ENCODE results near the gene MANBA. TPM values are rescaled to one million over a fixed set of nuclear protein-coding genes. Genes with fewer than 3 reads are reported as not detected.

The MANBA gene
- total RNA-seq, 1 experiment from 2014 or later = 11.2 TPM

DNA sequence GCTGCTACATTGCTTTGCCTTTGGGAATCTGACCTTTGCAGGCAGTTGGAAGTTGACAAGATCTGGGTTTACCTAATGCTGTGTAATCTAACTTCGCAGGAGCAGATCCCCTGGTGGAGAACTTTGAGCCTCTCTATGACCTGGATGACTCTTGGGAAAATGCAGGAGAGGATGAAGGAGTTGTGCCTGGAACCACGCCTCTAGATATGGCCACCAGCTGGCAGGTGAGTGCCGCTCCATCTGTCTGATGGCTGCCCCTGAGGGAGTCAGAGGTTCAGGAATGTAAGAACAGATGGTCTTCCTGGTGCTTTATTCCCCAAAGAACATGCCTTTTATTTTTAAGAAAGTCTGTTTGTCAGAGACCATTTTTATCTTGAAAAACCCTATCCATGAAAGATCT lies 150.3 kb downstream of the MANBA start:
- peaks cover 16% of the 10 kb centered on the region for H3K4me1 Mint-ChIP-seq (ENCODE audit: insufficient read depth, unreplicated experiment)
- H3K9me3 Mint-ChIP-seq (ENCODE audit: unreplicated experiment) = no peaks in the 10 kb centered on the region
- no TSS peak for BruUV-seq (replicated peaks)
- ChIA-PET POLR2A (interaction anchor here (0.7 to 1.1 kb wide), 2 partner anchors 10 to 169 kb away, joined by 3 to 5 read pairs; no protein-coding TSS in a partner anchor), CTCF (interaction anchor here (0.7 to 4.0 kb wide), 6 partner anchors 10 to 481 kb away, joined by 3 to 18 read pairs (median 4); no protein-coding TSS in a partner anchor)
- H3K27me3 Mint-ChIP-seq (ENCODE audit: insufficient read depth, unreplicated experiment) = no peaks in the 10 kb centered on the region
- TF ChIP-seq, protein P1, sequence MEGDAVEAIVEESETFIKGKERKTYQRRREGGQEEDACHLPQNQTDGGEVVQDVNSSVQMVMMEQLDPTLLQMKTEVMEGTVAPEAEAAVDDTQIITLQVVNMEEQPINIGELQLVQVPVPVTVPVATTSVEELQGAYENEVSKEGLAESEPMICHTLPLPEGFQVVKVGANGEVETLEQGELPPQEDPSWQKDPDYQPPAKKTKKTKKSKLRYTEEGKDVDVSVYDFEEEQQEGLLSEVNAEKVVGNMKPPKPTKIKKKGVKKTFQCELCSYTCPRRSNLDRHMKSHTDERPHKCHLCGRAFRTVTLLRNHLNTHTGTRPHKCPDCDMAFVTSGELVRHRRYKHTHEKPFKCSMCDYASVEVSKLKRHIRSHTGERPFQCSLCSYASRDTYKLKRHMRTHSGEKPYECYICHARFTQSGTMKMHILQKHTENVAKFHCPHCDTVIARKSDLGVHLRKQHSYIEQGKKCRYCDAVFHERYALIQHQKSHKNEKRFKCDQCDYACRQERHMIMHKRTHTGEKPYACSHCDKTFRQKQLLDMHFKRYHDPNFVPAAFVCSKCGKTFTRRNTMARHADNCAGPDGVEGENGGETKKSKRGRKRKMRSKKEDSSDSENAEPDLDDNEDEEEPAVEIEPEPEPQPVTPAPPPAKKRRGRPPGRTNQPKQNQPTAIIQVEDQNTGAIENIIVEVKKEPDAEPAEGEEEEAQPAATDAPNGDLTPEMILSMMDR (IDR thresholded peaks at IDR 0.05; ENCODE audit: unreplicated experiment) = no peak
- peaks cover 87% of the 10 kb centered on the region for H3K36me3 Mint-ChIP-seq (ENCODE audit: insufficient read depth, unreplicated experiment)
- intact Hi-C loops (cut with micrococcal nuclease) = loop anchor here (5.0 kb wide), 1 partner anchor 158 kb away; no protein-coding TSS in a partner anchor
- no peak overlapping the region for H3K27ac Mint-ChIP-seq (ENCODE audit: low read depth, unreplicated experiment)
- H3K4me3 Mint-ChIP-seq (ENCODE audit: unreplicated experiment) = no peak overlapping the region
- DNase-seq (ENCODE audit: unreplicated experiment) = no peak

DNA sequence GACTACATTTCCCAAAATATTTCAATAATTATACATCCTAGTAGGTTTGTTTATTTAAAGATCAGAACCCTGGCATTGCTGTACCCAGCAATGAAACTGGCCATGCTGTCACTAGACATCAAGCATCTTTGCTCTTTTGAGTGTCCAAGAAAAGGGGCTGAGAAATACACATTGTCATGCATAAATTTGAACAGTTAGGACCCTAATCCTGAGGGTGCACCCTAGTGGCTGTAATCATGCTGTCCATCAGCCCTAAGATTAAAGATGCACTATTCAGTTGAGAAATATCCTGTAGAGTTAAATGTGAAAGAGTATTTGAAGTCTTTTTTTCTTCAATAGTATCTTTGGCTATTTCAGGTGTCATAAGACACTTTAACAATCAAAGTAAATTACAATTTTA lies 150.8 kb downstream of the MANBA start:
- Mint-ChIP-seq H3K27ac (ENCODE audit: low read depth, unreplicated experiment) (peak overlapping the region; percentile 16), H3K4me3 (ENCODE audit: unreplicated experiment) (no peak overlapping the region), H3K27me3 (ENCODE audit: insufficient read depth, unreplicated experiment) (no peaks in the 10 kb centered on the region), H3K4me1 (ENCODE audit: insufficient read depth, unreplicated experiment) (peaks cover 16% of the 10 kb centered on the region), H3K9me3 (ENCODE audit: unreplicated experiment) (no peaks in the 10 kb centered on the region), H3K36me3 (ENCODE audit: insufficient read depth, unreplicated experiment) (peaks cover 87% of the 10 kb centered on the region)
- no TSS peak for BruUV-seq (replicated peaks)
- TF ChIP-seq, protein P1 (IDR thresholded peaks at IDR 0.05; ENCODE audit: unreplicated experiment) = peak; percentile 16
- ChIA-PET CTCF (interaction anchor here (0.7 to 4.0 kb wide), 8 partner anchors 9 to 482 kb away, joined by 3 to 18 read pairs (median 4); no protein-coding TSS in a partner anchor), POLR2A (interaction anchor here (1.1 kb wide), 1 partner anchor 11 kb away, joined by 5 read pairs; no protein-coding TSS in a partner anchor)
- intact Hi-C loops (cut with micrococcal nuclease) = loop anchor here (5.0 kb wide), 1 partner anchor 158 kb away; no protein-coding TSS in a partner anchor
- DNase-seq (ENCODE audit: unreplicated experiment) = no peak

DNA sequence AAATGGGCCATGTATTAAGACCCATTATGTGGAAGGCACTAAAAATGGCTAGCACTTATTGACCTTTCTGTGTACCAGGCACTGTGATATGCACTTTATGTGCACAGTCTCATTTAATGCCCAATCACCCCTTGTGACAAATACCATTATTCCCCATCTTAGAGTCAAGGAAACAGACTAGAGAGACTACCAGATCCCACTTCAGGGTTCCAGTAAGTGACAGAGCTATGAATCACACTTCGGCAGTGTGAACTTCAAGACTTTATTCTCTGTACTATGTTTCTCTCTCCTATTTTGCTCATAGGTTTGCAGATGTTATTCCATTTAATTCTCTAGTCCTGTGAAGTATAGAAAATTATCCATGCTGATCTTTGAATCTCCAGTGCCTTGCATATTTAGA lies 152.6 kb downstream of the MANBA start:
- no peaks in the 10 kb centered on the region for H3K9me3 Mint-ChIP-seq (ENCODE audit: unreplicated experiment)
- intact Hi-C loops (cut with micrococcal nuclease) = no loop called here
- H3K4me3 Mint-ChIP-seq (ENCODE audit: unreplicated experiment) = no peak overlapping the region
- TF ChIP-seq, protein P1 (IDR thresholded peaks at IDR 0.05; ENCODE audit: unreplicated experiment) = no peak
- CTCF ChIA-PET = interaction anchor here (0.9 to 2.5 kb wide), 4 partner anchors 10 to 32 kb away, joined by 3 to 7 read pairs (median 4); no protein-coding TSS in a partner anchor
- POLR2A ChIA-PET = no interaction called here
- peaks cover 87% of the 10 kb centered on the region for H3K36me3 Mint-ChIP-seq (ENCODE audit: insufficient read depth, unreplicated experiment)
- H3K27me3 Mint-ChIP-seq (ENCODE audit: insufficient read depth, unreplicated experiment) = no peaks in the 10 kb centered on the region
- H3K4me1 Mint-ChIP-seq (ENCODE audit: insufficient read depth, unreplicated experiment) = peaks cover 10% of the 10 kb centered on the region
- DNase-seq (ENCODE audit: unreplicated experiment) = no peak
- no peak overlapping the region for H3K27ac Mint-ChIP-seq (ENCODE audit: low read depth, unreplicated experiment)
- BruUV-seq (replicated peaks) = no TSS peak

DNA sequence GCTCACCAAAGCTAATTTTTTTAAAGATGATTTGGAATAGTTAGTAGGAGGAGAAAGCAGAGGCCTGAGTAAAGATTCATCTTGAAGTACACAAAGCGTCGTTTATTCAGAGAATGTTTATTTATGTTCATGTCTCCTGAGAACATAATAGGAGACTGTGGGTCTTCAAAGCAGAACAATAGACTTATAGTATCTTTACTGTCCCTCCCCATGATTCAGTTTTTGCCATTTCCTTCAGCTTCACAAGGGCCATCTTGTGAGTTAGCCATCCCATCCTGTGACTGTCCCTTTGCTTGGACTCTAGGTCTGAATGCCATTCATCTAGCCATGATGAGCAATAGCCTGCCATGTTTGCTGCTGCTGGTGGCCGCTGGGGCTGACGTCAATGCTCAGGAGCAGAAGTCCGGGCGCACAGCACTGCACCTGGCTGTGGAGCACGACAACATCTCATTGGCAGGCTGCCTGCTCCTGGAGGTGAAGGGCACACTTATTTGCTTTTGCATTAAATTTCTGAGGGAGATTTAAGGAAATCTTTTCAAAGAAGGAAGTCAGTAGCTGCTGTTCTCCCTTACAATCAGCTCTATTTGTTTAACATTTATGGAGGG lies 153.8 kb downstream of the MANBA start:
- no peaks in the 10 kb centered on the region for H3K9me3 Mint-ChIP-seq (ENCODE audit: unreplicated experiment)
- no TSS peak for BruUV-seq (replicated peaks)
- CTCF ChIA-PET = interaction anchor here (0.9 to 2.5 kb wide), 4 partner anchors 11 to 485 kb away, joined by 3 to 7 read pairs (median 4); no protein-coding TSS in a partner anchor
- POLR2A ChIA-PET = interaction anchor here (1.0 to 2.1 kb wide), 2 partner anchors 22 to 221 kb away, joined by 4 to 10 read pairs; partner anchors contain the start of gene UBE2D3
- no peak for DNase-seq (ENCODE audit: unreplicated experiment)
- H3K4me3 Mint-ChIP-seq (ENCODE audit: unreplicated experiment) = no peak overlapping the region
- intact Hi-C loops (cut with micrococcal nuclease) = no loop called here
- TF ChIP-seq, protein P1 (IDR thresholded peaks at IDR 0.05; ENCODE audit: unreplicated experiment) = no peak
- no peaks in the 10 kb centered on the region for H3K27me3 Mint-ChIP-seq (ENCODE audit: insufficient read depth, unreplicated experiment)
- H3K36me3 Mint-ChIP-seq (ENCODE audit: insufficient read depth, unreplicated experiment) = peaks cover 89% of the 10 kb centered on the region
- H3K27ac Mint-ChIP-seq (ENCODE audit: low read depth, unreplicated experiment) = no peak overlapping the region
- H3K4me1 Mint-ChIP-seq (ENCODE audit: insufficient read depth, unreplicated experiment) = peaks cover 1% of the 10 kb centered on the region

Data from MCF 10A (cell line).